ENCODE measurements around the gene SCAI. TPM values are rescaled to one million over a fixed set of nuclear protein-coding genes. Genes with fewer than 3 reads are reported as not detected.
"Not testable (repeated sequence)": the region's sequence is repeated elsewhere in the genome, so short reads cannot be mapped to it uniquely, and the experiment has no call there.

The SCAI gene
- polyA plus RNA-seq, 5 donors: 8.1 to 18.1 (median 16.5) TPM

GRCh38 chr9:124947727-124948391 lies 195.5 kb downstream of the SCAI start:
- DNase-seq: no peak

- DNase-seq: no peak
These were observed 197.2 kb downstream of the SCAI start for GRCh38 chr9:124946167-124946566.

- peak in 1 of 2 donors; percentile 57 for DNase-seq
These were observed 201.4 kb downstream of the SCAI start for GRCh38 chr9:124941679-124942561.

GRCh38 chr9:124940894-124941678 lies 202.2 kb downstream of the SCAI start, which contains the start of gene GOLGA1:
TSS of gene GOLGA1 (minus strand) at chr9:124941083. CDS start at chr9:124938711, 2,372 bp downstream.
- DNase-seq: peak; percentile 95

- no peak for DNase-seq
These were observed 202.8 kb downstream of the SCAI start for GRCh38 chr9:124940521-124940893.

- no peak for DNase-seq
These were observed 203.4 kb downstream of the SCAI start for GRCh38 chr9:124939944-124940343.

- DNase-seq: no peak
These were observed 209.0 kb downstream of the SCAI start for GRCh38 chr9:124934290-124934689.

- no peak for DNase-seq
These were observed 211.0 kb downstream of the SCAI start for GRCh38 chr9:124932333-124932732.

GRCh38 chr9:124929464-124929863 lies 213.9 kb downstream of the SCAI start:
- DNase-seq: no peak

GRCh38 chr9:124928116-124928515 lies 215.2 kb downstream of the SCAI start:
- no peak for DNase-seq

GRCh38 chr9:124920394-124920793 lies 222.9 kb downstream of the SCAI start:
- not testable (repeated sequence) for DNase-seq

- no peak for DNase-seq
These were observed 228.4 kb downstream of the SCAI start for GRCh38 chr9:124914753-124915405.

GRCh38 chr9:124913378-124913777 lies 229.9 kb downstream of the SCAI start:
- no peak for DNase-seq

- no peak for DNase-seq
These were observed 231.6 kb downstream of the SCAI start for GRCh38 chr9:124911766-124912165.

GRCh38 chr9:124908098-124908497 lies 235.2 kb downstream of the SCAI start:
- no peak for DNase-seq

GRCh38 chr9:124906966-124907365 lies 236.4 kb downstream of the SCAI start:
- no peak for DNase-seq

GRCh38 chr9:124899845-124900244 lies 243.5 kb downstream of the SCAI start:
- no peak for DNase-seq

GRCh38 chr9:124897570-124898460 lies 245.5 kb downstream of the SCAI start:
- DNase-seq: no peak

GRCh38 chr9:124894741-124895170 lies 248.6 kb downstream of the SCAI start:
- DNase-seq: no peak

GRCh38 chr9:124894035-124894740 lies 249.1 kb downstream of the SCAI start:
- no peak for DNase-seq
